HFFc6 (cell line): ENCODE results near the gene FAM209B. TPM values are rescaled to one million over a fixed set of nuclear protein-coding genes. Genes with fewer than 3 reads are reported as not detected.

ENCODE experiments used
- DNase-seq: peaks from one replicate; pipeline ENCODE4 v3.0.0-alpha.2; 2018
- H3K27ac Mint-ChIP-seq: 2 replicates; pipeline ENCODE4 v1.8.0; 2020; ENCODE audit warnings: mild to moderate bottlenecking, mixed read lengths
- H3K27me3 Mint-ChIP-seq: 2 replicates; pipeline ENCODE4 v1.8.0; 2021; ENCODE audit warnings: mild to moderate bottlenecking, moderate library complexity, mixed read lengths; ENCODE audit not compliant: insufficient read depth
- H3K36me3 Mint-ChIP-seq: 2 replicates; pipeline ENCODE4 v1.8.0; 2021; ENCODE audit warnings: low read depth, mixed read lengths
- H3K4me1 Mint-ChIP-seq: 2 replicates; pipeline ENCODE4 v1.8.0; 2020; ENCODE audit warnings: low read depth, mixed read lengths
- H3K4me3 Mint-ChIP-seq: 2 replicates; pipeline ENCODE4 v1.8.0; 2020; ENCODE audit warnings: mild to moderate bottlenecking, moderate library complexity, mixed read lengths
- H3K9me3 Mint-ChIP-seq: 2 replicates; pipeline ENCODE4 v1.8.0; 2020; ENCODE audit warnings: mild to moderate bottlenecking, mixed read lengths
- total RNA-seq, 6 experiments: library from RNA; stranded (reverse); fragmentation: NEBNext Ultra II Directional; extraction: Animal tissue kit (Norgen Biotek cat#: 25700); gene quantifications; 2 replicates in 1 of 6; 3 replicates in 5 of 6; pipeline ENCODE4 v1.2.3, GENCODE V29; 2021
- TF ChIP-seq, protein P1 (sequence below): fragments of 200-600 bp; sonication (generic); IDR thresholded peaks from 2 replicates; pipeline ENCODE4 v1.5.0; 2021; ENCODE audit warnings: antibody characterized with exemption, mild to moderate bottlenecking

Gene FAM209B
- total RNA-seq, 6 experiments from 2014 or later, result 0.28 to 0.31 TPM; not detected in 4

- DNase-seq, result no peak
- no peaks in the 10 kb centered on the region for H3K4me1 Mint-ChIP-seq
- no peak overlapping the region for H3K4me3 Mint-ChIP-seq
- H3K9me3 Mint-ChIP-seq, result no peaks in the 10 kb centered on the region
- H3K27ac Mint-ChIP-seq, result no peak overlapping the region
- H3K27me3 Mint-ChIP-seq, result no peaks in the 10 kb centered on the region
- peaks cover 4% of the 10 kb centered on the region; the same call in 1 of the 2 replicates for H3K36me3 Mint-ChIP-seq
- TF ChIP-seq, protein P1, sequence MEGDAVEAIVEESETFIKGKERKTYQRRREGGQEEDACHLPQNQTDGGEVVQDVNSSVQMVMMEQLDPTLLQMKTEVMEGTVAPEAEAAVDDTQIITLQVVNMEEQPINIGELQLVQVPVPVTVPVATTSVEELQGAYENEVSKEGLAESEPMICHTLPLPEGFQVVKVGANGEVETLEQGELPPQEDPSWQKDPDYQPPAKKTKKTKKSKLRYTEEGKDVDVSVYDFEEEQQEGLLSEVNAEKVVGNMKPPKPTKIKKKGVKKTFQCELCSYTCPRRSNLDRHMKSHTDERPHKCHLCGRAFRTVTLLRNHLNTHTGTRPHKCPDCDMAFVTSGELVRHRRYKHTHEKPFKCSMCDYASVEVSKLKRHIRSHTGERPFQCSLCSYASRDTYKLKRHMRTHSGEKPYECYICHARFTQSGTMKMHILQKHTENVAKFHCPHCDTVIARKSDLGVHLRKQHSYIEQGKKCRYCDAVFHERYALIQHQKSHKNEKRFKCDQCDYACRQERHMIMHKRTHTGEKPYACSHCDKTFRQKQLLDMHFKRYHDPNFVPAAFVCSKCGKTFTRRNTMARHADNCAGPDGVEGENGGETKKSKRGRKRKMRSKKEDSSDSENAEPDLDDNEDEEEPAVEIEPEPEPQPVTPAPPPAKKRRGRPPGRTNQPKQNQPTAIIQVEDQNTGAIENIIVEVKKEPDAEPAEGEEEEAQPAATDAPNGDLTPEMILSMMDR, result peak; percentile 70
Measured at GRCh38 chr20:56504373-56505005, 28.6 kb upstream of the FAM209B start.

GRCh38 chr20:56506103-56506502, 26.9 kb upstream of the FAM209B start:
- no peak overlapping the region for H3K4me3 Mint-ChIP-seq
- no peak overlapping the region for H3K27ac Mint-ChIP-seq
- H3K4me1 Mint-ChIP-seq, result no peaks in the 10 kb centered on the region
- H3K36me3 Mint-ChIP-seq, result peaks cover 4% of the 10 kb centered on the region; the same call in 1 of the 2 replicates
- TF ChIP-seq, protein P1, result no peak
- no peaks in the 10 kb centered on the region for H3K9me3 Mint-ChIP-seq
- no peak for DNase-seq
- H3K27me3 Mint-ChIP-seq, result no peaks in the 10 kb centered on the region

DNA sequence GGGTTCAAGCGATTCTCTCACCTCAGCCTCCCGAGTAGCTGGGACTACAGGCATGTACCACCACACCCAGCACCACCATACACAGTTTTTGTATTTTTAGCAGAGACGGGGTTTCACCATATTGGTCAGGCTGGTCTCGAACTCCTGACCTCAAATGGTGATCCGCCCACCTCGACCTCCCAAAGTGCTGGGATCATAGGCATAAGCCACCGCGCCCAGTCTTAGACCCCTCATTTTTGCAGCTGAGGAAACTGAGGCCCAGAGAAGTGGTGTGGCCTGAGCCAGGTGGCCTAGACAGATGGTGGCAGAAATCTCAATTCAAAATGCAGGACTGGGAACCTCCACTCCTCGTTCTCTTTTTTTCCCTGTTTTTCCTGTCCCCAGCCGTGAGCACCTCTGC, 21.1 kb upstream of the FAM209B start:
- Mint-ChIP-seq H3K4me3 (no peak overlapping the region), H3K27ac (no peak overlapping the region), H3K4me1 (no peaks in the 10 kb centered on the region), H3K9me3 (no peaks in the 10 kb centered on the region), H3K36me3 (0 out of 2 replicates have a peak, but pooled peaks cover 10% of the 10 kb centered on the region), H3K27me3 (no peaks in the 10 kb centered on the region)
- no peak for DNase-seq
- TF ChIP-seq, protein P1, result no peak

- H3K9me3 Mint-ChIP-seq, result no peaks in the 10 kb centered on the region
- no peak overlapping the region for H3K4me3 Mint-ChIP-seq
- H3K27ac Mint-ChIP-seq, result no peak overlapping the region
- peaks cover 21% of the 10 kb centered on the region for H3K36me3 Mint-ChIP-seq
- TF ChIP-seq, protein P1, result no peak
- no peaks in the 10 kb centered on the region for H3K4me1 Mint-ChIP-seq
- H3K27me3 Mint-ChIP-seq, result no peaks in the 10 kb centered on the region; the same call in 1 of the 2 replicates
- DNase-seq, result no peak
Measured at GRCh38 chr20:56513161-56514150, 19.6 kb upstream of the FAM209B start.

- no peaks in the 10 kb centered on the region for H3K4me1 Mint-ChIP-seq
- peaks cover 15% of the 10 kb centered on the region for H3K9me3 Mint-ChIP-seq
- peaks cover 51% of the 10 kb centered on the region for H3K36me3 Mint-ChIP-seq
- DNase-seq, result no peak
- TF ChIP-seq, protein P1, result no peak
- H3K27ac Mint-ChIP-seq, result no peak overlapping the region
- no peak overlapping the region for H3K4me3 Mint-ChIP-seq
- H3K27me3 Mint-ChIP-seq, result no peaks in the 10 kb centered on the region; the same call in 1 of the 2 replicates
Measured at GRCh38 chr20:56516631-56517030, 16.4 kb upstream of the FAM209B start.
